GM23338 (cell line): ENCODE measurements around the gene MRTO4. TPM values are rescaled to one million over a fixed set of nuclear protein-coding genes. Genes with fewer than 3 reads are reported as not detected.
"Not testable (repeated sequence)": the region's sequence is repeated elsewhere in the genome, so short reads cannot be mapped to it uniquely, and the experiment has no call there.

Experiments used
- ATAC-seq: fragments of 200-7000 bp; cut with Tn5 transposase; 3 replicates; pipeline ENCODE4 v1.9.1; 2020
- DNase-seq: peaks from one replicate; pipeline ENCODE4 v3.0.0-alpha.2; 2015; ENCODE audit warnings: low spot score
- H2AFZ ChIP-seq: fragments of 200-600 bp; sonication (generic); 2 replicates; pipeline ENCODE4 v1.8.0; 2016; ENCODE audit warnings: antibody characterized with exemption, mild to moderate bottlenecking, moderate library complexity
- H3F3A ChIP-seq: fragments of 200-600 bp; sonication (generic); replicated peaks from 2 replicates; pipeline ENCODE4 v1.8.0; 2017; ENCODE audit warnings: antibody characterized with exemption, mixed run types, low read depth
- H3K27ac ChIP-seq: fragments of 200-600 bp; sonication (generic); 2 replicates; pipeline ENCODE4 v1.6.1; 2016; ENCODE audit warnings: low read depth
- H3K27me3 ChIP-seq: fragments of 200-600 bp; sonication (generic); 2 replicates; pipeline ENCODE4 v1.8.0; 2016; ENCODE audit warnings: mild to moderate bottlenecking, mixed run types, moderate library complexity; ENCODE audit not compliant: insufficient read depth
- H3K36me3 ChIP-seq: fragments of 200-600 bp; sonication (generic); 2 replicates; pipeline ENCODE4 v1.8.0; 2016; ENCODE audit warnings: mild to moderate bottlenecking; ENCODE audit not compliant: insufficient read depth
- H3K4me1 ChIP-seq: fragments of 200-600 bp; sonication (generic); 2 replicates; pipeline ENCODE4 v1.8.0; 2016; ENCODE audit warnings: mild to moderate bottlenecking, moderate library complexity; ENCODE audit not compliant: insufficient read depth
- H3K4me2 ChIP-seq: fragments of 200-600 bp; sonication (generic); 2 replicates; pipeline ENCODE4 v1.7.1; 2017; ENCODE audit warnings: mixed run types
- H3K4me3 ChIP-seq: fragments of 200-600 bp; sonication (generic); 2 replicates; pipeline ENCODE4 v1.6.1; 2016; ENCODE audit warnings: mixed run types
- H3K79me2 ChIP-seq: fragments of 200-600 bp; sonication (generic); replicated peaks from 2 replicates; pipeline ENCODE4 v1.8.0; 2017; ENCODE audit warnings: mild to moderate bottlenecking; ENCODE audit not compliant: insufficient read depth
- H3K9me2 ChIP-seq: fragments of 200-600 bp; sonication (generic); 2 replicates; pipeline ENCODE4 v1.8.0; 2017; ENCODE audit not compliant: insufficient read depth
- H4K20me1 ChIP-seq: fragments of 200-600 bp; sonication (generic); replicated peaks from 2 replicates; pipeline ENCODE4 v1.8.0; 2017; ENCODE audit warnings: mild to moderate bottlenecking; ENCODE audit not compliant: insufficient read depth
- H3K27ac Mint-ChIP-seq: 2 replicates; pipeline ENCODE4 v1.8.0; 2020; ENCODE audit warnings: inconsistent platforms, mild to moderate bottlenecking, moderate library complexity, mixed read lengths
- H3K27me3 Mint-ChIP-seq: 3 replicates; pipeline ENCODE4 v1.8.0; 2022; ENCODE audit warnings: low read depth, mild to moderate bottlenecking, moderate library complexity, mixed read lengths, inconsistent platforms; ENCODE audit not compliant: insufficient read depth, poor library complexity
- H3K36me3 Mint-ChIP-seq: 3 replicates; pipeline ENCODE4 v1.8.0; 2021; ENCODE audit warnings: low read depth, mild to moderate bottlenecking, inconsistent platforms, moderate library complexity, mixed read lengths
- H3K4me1 Mint-ChIP-seq: 3 replicates; pipeline ENCODE4 v1.8.0; 2020; ENCODE audit warnings: mild to moderate bottlenecking, inconsistent platforms, mixed read lengths
- H3K4me3 Mint-ChIP-seq: 3 replicates; pipeline ENCODE4 v1.8.0; 2021; ENCODE audit warnings: moderate library complexity, mild to moderate bottlenecking, inconsistent platforms, mixed read lengths
- H3K9me3 Mint-ChIP-seq: 3 replicates; pipeline ENCODE4 v1.8.0; 2020; ENCODE audit warnings: moderate library complexity, mild to moderate bottlenecking, inconsistent platforms, mixed read lengths
- polyA plus RNA-seq: library from polyadenylated mRNA; unstranded; fragments of >200 nt; fragmentation: Nextera tagmentation; extraction: Ambion mirVana; gene quantifications from 2 replicates; pipeline ENCODE4 v1.2.1, GENCODE V29; 2016
- total RNA-seq: library from RNA; depleted of rRNA; stranded (reverse); fragments of >200 nt; shearing (Covaris generic); gene quantifications from 2 replicates; pipeline ENCODE4 v1.2.3, GENCODE V29; 2014
- TF ChIP-seq, protein P1 (sequence below): IDR thresholded peaks from one replicate; pipeline ENCODE4 v1.6.1; 2018; ENCODE audit warnings: antibody characterized with exemption; ENCODE audit not compliant: unreplicated experiment
- TF ChIP-seq, protein P2 (sequence below): fragments of 250-450 bp; sonication (Bioruptor Pico); IDR thresholded peaks from 2 replicates; pipeline ENCODE4 v1.5.0; 2020; ENCODE audit warnings: mild to moderate bottlenecking, moderate library complexity

MRTO4 gene
- total and polyA plus RNA-seq, 2 experiments from 2014 or later, result 54.2 to 88.5 TPM

DNA sequence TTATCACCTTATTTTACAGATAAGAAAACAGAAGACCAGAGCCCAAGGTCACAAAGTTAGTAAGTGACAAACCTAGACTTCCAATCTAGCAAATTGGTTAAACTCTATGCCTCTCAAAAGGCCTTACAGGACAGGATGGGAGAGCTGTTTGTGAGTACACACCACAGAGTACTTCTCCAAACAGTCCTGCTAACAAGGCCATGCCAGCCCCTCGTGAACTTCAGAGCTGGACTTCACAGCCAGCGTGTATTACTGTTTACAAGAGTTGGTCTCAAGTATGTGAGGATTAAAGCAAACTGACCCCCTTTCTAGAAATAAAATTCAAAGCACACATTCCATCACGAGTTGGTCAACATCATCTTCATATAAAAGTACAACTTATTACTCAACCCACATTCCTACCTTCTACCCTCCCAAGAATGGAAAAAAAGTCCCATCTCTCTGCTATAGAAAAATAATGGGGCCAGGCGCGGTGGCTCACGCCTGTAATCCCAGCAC is 21.7 kb upstream of the MRTO4 start (continued):
- TF ChIP-seq, protein P1, sequence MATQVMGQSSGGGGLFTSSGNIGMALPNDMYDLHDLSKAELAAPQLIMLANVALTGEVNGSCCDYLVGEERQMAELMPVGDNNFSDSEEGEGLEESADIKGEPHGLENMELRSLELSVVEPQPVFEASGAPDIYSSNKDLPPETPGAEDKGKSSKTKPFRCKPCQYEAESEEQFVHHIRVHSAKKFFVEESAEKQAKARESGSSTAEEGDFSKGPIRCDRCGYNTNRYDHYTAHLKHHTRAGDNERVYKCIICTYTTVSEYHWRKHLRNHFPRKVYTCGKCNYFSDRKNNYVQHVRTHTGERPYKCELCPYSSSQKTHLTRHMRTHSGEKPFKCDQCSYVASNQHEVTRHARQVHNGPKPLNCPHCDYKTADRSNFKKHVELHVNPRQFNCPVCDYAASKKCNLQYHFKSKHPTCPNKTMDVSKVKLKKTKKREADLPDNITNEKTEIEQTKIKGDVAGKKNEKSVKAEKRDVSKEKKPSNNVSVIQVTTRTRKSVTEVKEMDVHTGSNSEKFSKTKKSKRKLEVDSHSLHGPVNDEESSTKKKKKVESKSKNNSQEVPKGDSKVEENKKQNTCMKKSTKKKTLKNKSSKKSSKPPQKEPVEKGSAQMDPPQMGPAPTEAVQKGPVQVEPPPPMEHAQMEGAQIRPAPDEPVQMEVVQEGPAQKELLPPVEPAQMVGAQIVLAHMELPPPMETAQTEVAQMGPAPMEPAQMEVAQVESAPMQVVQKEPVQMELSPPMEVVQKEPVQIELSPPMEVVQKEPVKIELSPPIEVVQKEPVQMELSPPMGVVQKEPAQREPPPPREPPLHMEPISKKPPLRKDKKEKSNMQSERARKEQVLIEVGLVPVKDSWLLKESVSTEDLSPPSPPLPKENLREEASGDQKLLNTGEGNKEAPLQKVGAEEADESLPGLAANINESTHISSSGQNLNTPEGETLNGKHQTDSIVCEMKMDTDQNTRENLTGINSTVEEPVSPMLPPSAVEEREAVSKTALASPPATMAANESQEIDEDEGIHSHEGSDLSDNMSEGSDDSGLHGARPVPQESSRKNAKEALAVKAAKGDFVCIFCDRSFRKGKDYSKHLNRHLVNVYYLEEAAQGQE, result no peak
- TF ChIP-seq, protein P2, sequence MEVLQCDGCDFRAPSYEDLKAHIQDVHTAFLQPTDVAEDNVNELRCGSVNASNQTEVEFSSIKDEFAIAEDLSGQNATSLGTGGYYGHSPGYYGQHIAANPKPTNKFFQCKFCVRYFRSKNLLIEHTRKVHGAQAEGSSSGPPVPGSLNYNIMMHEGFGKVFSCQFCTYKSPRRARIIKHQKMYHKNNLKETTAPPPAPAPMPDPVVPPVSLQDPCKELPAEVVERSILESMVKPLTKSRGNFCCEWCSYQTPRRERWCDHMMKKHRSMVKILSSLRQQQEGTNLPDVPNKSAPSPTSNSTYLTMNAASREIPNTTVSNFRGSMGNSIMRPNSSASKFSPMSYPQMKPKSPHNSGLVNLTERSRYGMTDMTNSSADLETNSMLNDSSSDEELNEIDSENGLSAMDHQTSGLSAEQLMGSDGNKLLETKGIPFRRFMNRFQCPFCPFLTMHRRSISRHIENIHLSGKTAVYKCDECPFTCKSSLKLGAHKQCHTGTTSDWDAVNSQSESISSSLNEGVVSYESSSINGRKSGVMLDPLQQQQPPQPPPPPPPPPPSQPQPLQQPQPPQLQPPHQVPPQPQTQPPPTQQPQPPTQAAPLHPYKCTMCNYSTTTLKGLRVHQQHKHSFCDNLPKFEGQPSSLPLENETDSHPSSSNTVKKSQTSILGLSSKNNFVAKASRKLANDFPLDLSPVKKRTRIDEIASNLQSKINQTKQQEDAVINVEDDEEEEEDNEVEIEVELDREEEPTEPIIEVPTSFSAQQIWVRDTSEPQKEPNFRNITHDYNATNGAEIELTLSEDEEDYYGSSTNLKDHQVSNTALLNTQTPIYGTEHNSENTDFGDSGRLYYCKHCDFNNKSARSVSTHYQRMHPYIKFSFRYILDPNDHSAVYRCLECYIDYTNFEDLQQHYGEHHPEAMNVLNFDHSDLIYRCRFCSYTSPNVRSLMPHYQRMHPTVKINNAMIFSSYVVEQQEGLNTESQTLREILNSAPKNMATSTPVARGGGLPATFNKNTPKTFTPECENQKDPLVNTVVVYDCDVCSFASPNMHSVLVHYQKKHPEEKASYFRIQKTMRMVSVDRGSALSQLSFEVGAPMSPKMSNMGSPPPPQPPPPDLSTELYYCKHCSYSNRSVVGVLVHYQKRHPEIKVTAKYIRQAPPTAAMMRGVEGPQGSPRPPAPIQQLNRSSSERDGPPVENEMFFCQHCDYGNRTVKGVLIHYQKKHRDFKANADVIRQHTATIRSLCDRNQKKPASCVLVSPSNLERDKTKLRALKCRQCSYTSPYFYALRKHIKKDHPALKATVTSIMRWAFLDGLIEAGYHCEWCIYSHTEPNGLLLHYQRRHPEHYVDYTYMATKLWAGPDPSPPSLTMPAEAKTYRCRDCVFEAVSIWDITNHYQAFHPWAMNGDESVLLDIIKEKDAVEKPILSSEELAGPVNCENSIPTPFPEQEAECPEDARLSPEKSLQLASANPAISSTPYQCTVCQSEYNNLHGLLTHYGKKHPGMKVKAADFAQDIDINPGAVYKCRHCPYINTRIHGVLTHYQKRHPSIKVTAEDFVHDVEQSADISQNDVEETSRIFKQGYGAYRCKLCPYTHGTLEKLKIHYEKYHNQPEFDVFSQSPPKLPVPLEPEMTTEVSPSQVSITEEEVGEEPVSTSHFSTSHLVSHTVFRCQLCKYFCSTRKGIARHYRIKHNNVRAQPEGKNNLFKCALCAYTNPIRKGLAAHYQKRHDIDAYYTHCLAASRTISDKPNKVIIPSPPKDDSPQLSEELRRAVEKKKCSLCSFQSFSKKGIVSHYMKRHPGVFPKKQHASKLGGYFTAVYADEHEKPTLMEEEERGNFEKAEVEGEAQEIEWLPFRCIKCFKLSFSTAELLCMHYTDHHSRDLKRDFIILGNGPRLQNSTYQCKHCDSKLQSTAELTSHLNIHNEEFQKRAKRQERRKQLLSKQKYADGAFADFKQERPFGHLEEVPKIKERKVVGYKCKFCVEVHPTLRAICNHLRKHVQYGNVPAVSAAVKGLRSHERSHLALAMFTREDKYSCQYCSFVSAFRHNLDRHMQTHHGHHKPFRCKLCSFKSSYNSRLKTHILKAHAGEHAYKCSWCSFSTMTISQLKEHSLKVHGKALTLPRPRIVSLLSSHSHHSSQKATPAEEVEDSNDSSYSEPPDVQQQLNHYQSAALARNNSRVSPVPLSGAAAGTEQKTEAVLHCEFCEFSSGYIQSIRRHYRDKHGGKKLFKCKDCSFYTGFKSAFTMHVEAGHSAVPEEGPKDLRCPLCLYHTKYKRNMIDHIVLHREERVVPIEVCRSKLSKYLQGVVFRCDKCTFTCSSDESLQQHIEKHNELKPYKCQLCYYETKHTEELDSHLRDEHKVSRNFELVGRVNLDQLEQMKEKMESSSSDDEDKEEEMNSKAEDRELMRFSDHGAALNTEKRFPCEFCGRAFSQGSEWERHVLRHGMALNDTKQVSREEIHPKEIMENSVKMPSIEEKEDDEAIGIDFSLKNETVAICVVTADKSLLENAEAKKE (CRISPR knock-in tag), result no peak

DNA sequence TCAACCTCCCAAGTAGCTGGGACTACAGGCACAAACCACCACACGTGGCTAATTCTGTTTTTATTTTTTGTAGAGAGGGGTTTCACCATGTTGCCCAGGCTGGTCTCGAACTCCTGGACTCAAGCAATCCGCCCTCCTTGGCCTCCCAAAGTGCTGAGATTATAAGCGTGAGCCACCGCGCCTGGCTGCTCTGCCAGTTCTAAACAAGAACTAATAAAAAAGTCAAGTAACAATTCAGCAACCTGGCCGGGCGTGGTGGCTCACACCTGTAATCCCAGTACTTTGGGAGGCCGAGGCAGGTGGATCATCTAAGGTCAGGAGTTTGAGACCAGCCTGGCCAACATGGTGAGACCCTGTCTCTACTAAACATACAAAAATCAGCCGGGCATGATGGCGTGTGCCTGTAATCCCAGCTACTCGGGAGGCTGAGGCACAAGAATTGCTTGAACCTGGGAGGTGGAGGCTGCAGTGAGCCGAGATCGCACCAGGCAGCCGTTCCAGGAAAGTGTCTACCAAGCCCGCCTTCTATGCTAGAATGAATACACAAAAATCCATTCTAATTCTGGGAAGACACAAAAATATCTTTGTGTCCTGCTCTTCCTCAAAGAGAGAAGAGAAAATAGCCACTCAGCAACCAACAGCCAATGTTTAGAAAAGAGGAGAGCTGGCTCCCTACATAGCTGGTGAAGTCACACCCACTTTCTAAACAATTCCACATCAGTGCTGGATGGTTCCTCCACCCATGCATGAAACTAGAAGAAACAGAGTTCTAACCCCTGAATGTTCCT is 19.7 kb upstream of the MRTO4 start:
- H3K27ac ChIP-seq, H3K4me3 ChIP-seq, H3K4me3 Mint-ChIP-seq, H4K20me1 ChIP-seq, H3K4me1 ChIP-seq, DNase-seq, H3K27me3 ChIP-seq, H3K27ac Mint-ChIP-seq, H3K79me2 ChIP-seq, ATAC-seq, H3K4me2 ChIP-seq, H3K9me2 ChIP-seq, H3K4me1 Mint-ChIP-seq, H3K27me3 Mint-ChIP-seq, H2AFZ ChIP-seq, H3K9me3 Mint-ChIP-seq, H3F3A ChIP-seq: not testable (repeated sequence)
- peaks cover 62% of the 10 kb centered on the region for H3K36me3 ChIP-seq
- H3K36me3 Mint-ChIP-seq, result peaks cover 79% of the 10 kb centered on the region
